HG02884 (cell line): ENCODE data around the gene KDM6B.
"Not testable (repeated sequence)": the region's sequence is repeated elsewhere in the genome, so short reads cannot be mapped to it uniquely, and the experiment has no call there.

Experiments used
- ATAC-seq: cut with Tn5 transposase; IDR thresholded peaks from one replicate; pipeline ENCODE4 v1.9.1; 2021; ENCODE audit warnings: mild to moderate bottlenecking, moderate library complexity; ENCODE audit not compliant: unreplicated experiment

KDM6B gene

DNA sequence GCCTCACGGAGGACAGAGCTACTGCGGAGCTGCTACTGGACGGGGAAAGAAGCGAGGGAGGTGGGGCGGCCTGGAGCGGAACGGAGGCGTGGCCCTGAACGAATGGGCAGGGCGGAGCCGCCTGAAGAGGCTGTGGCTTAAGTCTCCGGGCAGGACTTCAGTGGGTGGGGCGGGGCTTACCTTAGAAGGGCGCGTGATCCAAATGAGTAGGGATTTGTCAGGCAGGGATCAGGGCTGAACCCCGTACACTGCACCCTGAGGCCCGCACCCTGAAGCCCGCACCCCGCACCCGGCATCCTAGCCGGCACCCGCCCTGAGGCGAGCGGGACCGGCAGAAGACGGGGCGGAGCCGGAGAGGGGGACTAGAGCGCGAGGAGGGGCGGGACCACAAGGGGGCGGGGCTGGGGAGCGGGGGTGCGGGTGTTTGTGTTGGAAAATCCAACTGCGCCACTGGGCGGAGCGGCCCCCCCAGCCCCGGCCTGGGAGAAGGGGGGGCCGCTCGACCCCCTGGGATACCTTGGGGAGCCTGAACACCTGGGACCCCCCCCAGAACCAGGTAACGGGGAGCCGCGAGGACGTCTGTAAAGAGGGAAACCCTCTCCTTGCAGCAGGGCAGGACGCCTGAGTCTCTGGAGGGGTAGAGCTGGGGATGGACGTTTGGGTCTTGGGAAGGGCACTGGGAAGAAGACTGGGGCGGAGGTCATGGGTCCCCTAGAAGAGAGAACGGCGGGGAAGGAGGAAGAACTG, at the start of gene KDM6B:
TSS of gene KDM6B (plus strand) at position 423 of the 747 bp plus-strand sequence. CDS start 11,338 bp downstream, outside the sequence.
- no peak for ATAC-seq

DNA sequence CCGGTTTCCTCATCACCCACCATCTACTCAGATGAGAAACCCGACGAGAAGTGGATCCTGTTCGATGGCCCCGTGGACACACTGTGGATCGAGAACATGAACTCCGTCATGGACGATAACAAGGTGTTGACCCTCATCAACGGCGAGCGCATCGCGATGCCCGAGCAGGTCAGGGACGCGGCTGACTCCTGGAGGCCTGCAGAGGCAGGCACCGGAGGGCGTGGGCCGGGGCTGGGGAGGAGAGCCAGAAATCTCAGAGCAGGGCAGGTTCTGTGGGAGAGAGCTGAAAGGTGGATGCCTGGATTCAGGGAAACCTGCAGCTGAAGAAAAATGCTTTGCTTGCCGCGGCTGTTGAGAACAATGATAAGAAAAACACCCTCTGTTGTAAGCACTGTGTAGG, 47.2 kb upstream of the KDM6B start:
- no peak for ATAC-seq

DNA sequence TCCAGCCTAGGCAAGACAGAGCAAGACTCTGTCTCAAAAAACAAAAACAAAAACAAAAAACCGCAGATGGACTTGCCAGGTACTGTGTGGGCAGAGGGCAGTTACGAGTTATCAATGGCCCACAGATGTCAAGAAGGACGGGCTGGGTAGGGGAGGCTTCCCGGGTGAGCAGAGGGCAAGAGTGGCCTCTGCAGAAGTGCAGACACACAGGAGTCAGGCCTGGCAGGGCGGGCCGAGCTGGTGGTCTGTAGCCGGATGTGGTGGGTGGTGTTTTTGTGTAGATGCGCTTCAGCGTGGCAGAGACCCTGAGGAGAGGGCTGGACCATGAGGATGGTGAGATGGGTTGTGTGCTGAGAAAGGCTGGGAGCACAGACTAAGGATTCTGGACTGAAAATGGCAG, 44.9 kb upstream of the KDM6B start:
- no peak for ATAC-seq

DNA sequence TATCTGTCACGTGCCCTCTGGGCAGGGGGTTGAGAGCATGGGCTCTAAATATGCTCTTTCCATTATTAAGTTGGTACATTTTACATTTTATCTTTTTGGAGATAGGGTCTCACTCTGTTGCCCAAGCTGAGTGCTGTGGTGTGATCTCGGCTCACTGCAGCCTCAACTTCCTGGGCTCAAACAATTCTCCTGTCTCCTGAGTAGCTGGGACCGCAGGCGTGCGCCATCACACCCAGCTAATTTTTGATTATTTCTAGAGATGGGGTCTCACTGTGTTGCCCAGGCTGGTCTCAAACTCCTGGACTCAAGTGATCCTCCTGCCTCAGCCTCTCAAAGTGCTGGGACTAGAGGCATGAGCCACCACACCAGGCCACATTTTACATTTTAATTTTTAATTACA, 43.9 kb upstream of the KDM6B start:
- ATAC-seq = no peak

GRCh38 chr17:7792611-7793010, 41.4 kb upstream of the KDM6B start:
- ATAC-seq = no peak

- ATAC-seq = no peak
Observed at GRCh38 chr17:7794075-7794663, 39.8 kb upstream of the KDM6B start.

DNA sequence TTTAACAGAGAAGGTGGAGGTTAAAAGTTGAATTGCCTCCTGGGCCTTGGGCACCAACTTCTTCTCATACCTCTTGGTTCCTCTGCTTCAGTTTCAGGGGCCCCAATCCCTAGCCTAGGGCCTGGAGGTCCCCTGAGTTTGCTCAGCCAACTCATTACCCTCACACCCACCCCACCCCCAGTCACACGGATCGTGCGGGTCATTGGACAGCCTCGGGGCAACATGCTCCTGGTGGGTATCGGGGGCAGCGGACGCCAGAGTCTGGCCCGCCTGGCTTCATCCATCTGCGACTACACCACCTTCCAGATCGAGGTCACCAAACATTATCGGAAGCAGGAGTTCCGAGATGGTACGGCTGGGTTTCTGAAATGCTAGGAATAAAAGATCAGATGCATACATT, 36.0 kb upstream of the KDM6B start:
- ATAC-seq = no peak

DNA sequence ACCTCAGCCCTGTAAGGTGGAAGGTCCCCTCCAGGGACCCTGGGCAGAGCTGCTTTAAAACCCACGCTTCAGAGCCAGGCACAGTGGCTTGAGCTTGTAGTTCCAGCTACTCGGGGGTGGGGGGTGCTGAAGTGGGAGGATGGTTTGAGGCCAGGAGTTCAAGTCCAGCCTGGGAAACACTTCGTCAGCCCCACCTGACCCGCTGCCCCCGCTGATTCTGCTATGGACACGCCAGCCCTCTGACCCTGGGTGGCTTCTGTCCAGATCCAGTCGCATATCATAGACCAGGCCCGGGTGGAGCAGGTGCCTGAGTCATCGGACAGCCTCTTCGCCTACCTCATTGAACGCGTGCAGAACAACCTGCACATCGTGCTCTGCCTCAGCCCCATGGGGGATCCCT, 35.2 kb upstream of the KDM6B start:
- no peak for ATAC-seq

GRCh38 chr17:7803981-7804380, 30.0 kb upstream of the KDM6B start:
- no peak for ATAC-seq

DNA sequence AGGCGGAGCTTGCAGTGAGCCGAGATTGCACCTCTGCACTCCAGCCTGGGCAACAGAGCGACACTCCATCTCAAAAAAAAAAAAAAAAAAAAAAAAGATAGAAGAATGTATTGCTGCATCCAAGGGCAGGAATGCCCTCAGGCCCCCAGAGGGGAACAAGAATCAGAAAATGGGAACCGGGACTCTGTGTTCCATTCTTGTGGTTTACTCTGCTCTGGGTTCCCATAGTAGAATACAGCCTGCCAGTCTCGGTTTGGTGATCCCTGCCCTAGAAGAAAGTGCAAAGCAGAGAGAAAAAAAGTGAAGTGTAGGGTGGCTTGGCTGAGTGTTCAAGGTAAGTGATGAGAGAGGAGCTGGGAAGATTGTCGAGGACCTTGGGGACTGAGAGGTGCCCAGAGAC, 27.4 kb upstream of the KDM6B start:
- no peak for ATAC-seq

- no peak for ATAC-seq
Observed at GRCh38 chr17:7807206-7807605, 26.8 kb upstream of the KDM6B start.

DNA sequence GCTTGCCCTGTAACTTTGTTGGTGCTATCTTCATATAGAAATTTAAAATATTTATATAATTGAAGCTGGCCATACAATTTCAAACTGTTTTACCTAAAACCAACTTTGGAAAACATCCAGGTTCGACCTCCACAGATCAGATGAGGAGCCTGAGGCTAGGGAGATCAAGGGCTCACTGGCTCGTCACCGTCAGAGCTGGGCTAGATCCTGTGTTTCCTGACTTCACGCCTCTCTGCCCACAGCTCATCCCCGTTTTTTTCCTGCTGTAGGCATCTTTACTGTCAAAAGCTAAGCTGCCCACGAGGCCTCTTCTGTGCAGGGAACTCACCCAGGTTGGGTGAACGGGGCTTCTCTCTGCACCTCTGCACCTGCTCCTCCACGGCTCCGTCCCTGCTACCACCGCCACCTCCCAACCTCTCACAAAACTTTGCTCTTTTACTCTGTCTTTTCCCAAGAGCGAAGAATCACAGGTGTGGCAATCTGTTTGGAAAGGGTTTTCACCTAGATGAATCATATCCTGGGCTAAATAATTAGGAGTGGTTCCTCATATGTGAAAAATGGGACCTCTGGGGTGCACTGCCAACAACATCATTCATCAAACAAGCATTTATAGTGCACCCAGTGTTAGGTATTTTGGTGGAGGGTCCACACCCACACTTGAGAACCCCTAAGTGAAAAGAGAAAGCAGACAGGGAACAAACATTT, 24.8 kb upstream of the KDM6B start:
- no peak for ATAC-seq

GRCh38 chr17:7809791-7810343, 24.1 kb upstream of the KDM6B start:
- not testable (repeated sequence) for ATAC-seq

DNA sequence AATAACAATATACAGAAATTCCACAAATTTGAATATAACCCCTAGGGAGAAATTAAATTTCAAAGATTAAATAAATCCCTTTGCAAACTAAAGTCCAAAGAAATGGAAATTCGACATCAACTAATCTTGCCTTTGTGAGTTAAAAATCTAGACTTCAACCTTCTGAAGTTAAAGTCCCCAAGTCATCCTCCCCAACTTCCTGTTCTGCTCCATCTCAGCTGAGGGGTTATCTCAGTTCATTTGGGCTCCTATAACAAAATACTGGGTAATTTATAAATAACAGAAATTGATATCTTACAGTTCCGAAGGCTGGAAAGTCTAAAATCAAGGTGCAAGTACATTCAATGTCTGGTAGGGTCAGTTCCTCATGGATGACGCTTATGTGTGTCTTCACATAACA, 22.8 kb upstream of the KDM6B start:
- ATAC-seq = no peak

- ATAC-seq = no peak
Observed at GRCh38 chr17:7814969-7815368, 19.0 kb upstream of the KDM6B start.

- no peak for ATAC-seq
Observed at GRCh38 chr17:7816926-7817642, 16.9 kb upstream of the KDM6B start.

- ATAC-seq = no peak
Observed at GRCh38 chr17:7817643-7817964, 16.4 kb upstream of the KDM6B start.

GRCh38 chr17:7818026-7818425, 16.0 kb upstream of the KDM6B start:
- ATAC-seq = no peak

GRCh38 chr17:7818746-7819645, 15.0 kb upstream of the KDM6B start:
- ATAC-seq = no peak

DNA sequence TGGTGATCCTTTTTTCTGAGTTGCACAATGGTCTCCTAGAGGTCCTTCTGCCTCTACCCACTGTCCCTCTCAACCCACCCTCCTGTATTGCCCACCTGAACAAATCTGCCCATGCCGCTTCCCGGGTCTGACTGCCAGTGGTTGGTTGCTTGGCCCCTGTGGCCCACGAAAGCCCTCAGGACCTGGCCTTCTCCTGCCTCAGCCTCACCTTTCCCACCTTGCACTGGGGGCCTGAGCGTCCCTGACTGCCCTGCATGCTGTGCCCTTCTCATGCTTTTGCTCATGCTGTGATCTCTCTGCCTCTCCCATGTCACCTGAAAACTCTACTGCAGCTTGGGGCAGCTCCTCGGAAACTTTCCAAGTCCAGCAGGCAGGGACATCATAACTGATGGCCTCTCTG, 13.8 kb upstream of the KDM6B start:
- no peak for ATAC-seq
